HepG2 (cell line): ENCODE measurements around the gene FUCA2. TPM values are rescaled to one million over a fixed set of nuclear protein-coding genes. Genes with fewer than 3 reads are reported as not detected.

Experiments used
- ATAD3A ChIP-seq: sonication (generic); formaldehyde crosslinking; IDR thresholded peaks from 2 replicates; pipeline ENCODE4 v1.4.0; 2020; ENCODE audit warnings: missing genetic modification reagents
- ETV5 ChIP-seq: IDR thresholded peaks from 2 replicates; pipeline ENCODE4 v1.6.1; 2018; ENCODE audit warnings: missing biosample characterization, missing genetic modification reagents, inconsistent platforms, borderline replicate concordance
- GFI1 ChIP-seq: sonication (generic); formaldehyde crosslinking; IDR thresholded peaks from 2 replicates; pipeline ENCODE4 v1.5.0; 2020; ENCODE audit warnings: missing genetic modification reagents, mild to moderate bottlenecking, borderline replicate concordance
- GMEB1 ChIP-seq: sonication (generic); formaldehyde crosslinking; IDR thresholded peaks from 2 replicates; pipeline ENCODE4 v1.5.1; 2020; ENCODE audit warnings: missing genetic modification reagents, mild to moderate bottlenecking, borderline replicate concordance
- HOXA9 ChIP-seq: sonication (generic); formaldehyde crosslinking; IDR thresholded peaks from 2 replicates; pipeline ENCODE4 v1.8.1; 2022; ENCODE audit warnings: missing genetic modification reagents, mild to moderate bottlenecking, moderate library complexity, borderline replicate concordance
- MEIS1 ChIP-seq: sonication (generic); formaldehyde crosslinking; IDR thresholded peaks from 2 replicates; pipeline ENCODE4 v1.9.0; 2021; ENCODE audit warnings: mild to moderate bottlenecking, missing genetic modification reagents, moderate library complexity, borderline replicate concordance
- MLLT10 ChIP-seq: sonication (generic); formaldehyde crosslinking; IDR thresholded peaks from 2 replicates; pipeline ENCODE4 v1.4.0; 2020; ENCODE audit warnings: missing genetic modification reagents
- NFE2L2 ChIP-seq: fragments of 150-350 bp; IDR thresholded peaks from 2 replicates; pipeline ENCODE4 v1.6.1; 2014; ENCODE audit warnings: low read length
- RFX1 ChIP-seq: fragments of 450-650 bp; IDR thresholded peaks from 2 replicates; pipeline ENCODE4 v1.6.1; 2017
- SNAPC2 ChIP-seq: sonication (generic); formaldehyde crosslinking; IDR thresholded peaks from 2 replicates; pipeline ENCODE4 v1.8.1; 2022; ENCODE audit warnings: mild to moderate bottlenecking, missing genetic modification reagents
- SYNCRIP ChIP-seq: fragments of 200-400 bp; formaldehyde crosslinking; IDR thresholded peaks from 2 replicates; pipeline ENCODE4 v1.6.1; 2018; ENCODE audit warnings: mild to moderate bottlenecking, low read depth, low read length; ENCODE audit not compliant: insufficient read depth
- XRCC5 ChIP-seq: fragments of 200-400 bp; formaldehyde crosslinking; optimal IDR thresholded peaks from 2 replicates; pipeline ENCODE3; 2017; ENCODE audit warnings: mild to moderate bottlenecking, low read length
- ZBTB26 ChIP-seq: IDR thresholded peaks from 2 replicates; pipeline ENCODE4 v1.6.1; 2016; ENCODE audit warnings: missing compliant biosample characterization, missing genetic modification reagents, borderline replicate concordance
- ZBTB46 ChIP-seq: sonication (generic); formaldehyde crosslinking; IDR thresholded peaks from 2 replicates; pipeline ENCODE4 v1.4.0; 2020; ENCODE audit warnings: mild to moderate bottlenecking, missing genetic modification reagents, borderline replicate concordance
- ZNF282 ChIP-seq: fragments of 450-650 bp; IDR thresholded peaks from 2 replicates; pipeline ENCODE4 v1.6.1; 2018; ENCODE audit not compliant: partially characterized antibody
- ZNF331 ChIP-seq: sonication (generic); formaldehyde crosslinking; IDR thresholded peaks from 2 replicates; pipeline ENCODE4 v1.4.0; 2020; ENCODE audit warnings: missing genetic modification reagents
- ZNF362 ChIP-seq: sonication (generic); formaldehyde crosslinking; IDR thresholded peaks from 2 replicates; pipeline ENCODE4 v1.4.0; 2020; ENCODE audit warnings: missing genetic modification reagents, mild to moderate bottlenecking, borderline replicate concordance
- ZNF546 ChIP-seq: sonication (generic); formaldehyde crosslinking; conservative IDR thresholded peaks from 2 replicates; pipeline ENCODE4 v1.8.1; 2023; ENCODE audit warnings: mild to moderate bottlenecking, missing genetic modification reagents
- ZNF569 ChIP-seq: sonication (generic); formaldehyde crosslinking; IDR thresholded peaks from 2 replicates; pipeline ENCODE4 v1.5.0; 2020; ENCODE audit warnings: mild to moderate bottlenecking, missing genetic modification reagents, moderate library complexity, borderline replicate concordance
- ZNF577 ChIP-seq: sonication (generic); formaldehyde crosslinking; IDR thresholded peaks from 2 replicates; pipeline ENCODE4 v1.4.0; 2020; ENCODE audit warnings: mild to moderate bottlenecking, low read depth, missing genetic modification reagents, borderline replicate concordance
- ZNF7 ChIP-seq: IDR thresholded peaks from 2 replicates; pipeline ENCODE4 v1.6.1; 2016; ENCODE audit warnings: missing biosample characterization, missing genetic modification reagents
- ZNF713 ChIP-seq: sonication (generic); formaldehyde crosslinking; IDR thresholded peaks from 2 replicates; pipeline ENCODE4 v1.4.0; 2020; ENCODE audit warnings: mild to moderate bottlenecking, missing genetic modification reagents
- ZNF724P ChIP-seq: sonication (generic); formaldehyde crosslinking; IDR thresholded peaks from 2 replicates; pipeline ENCODE4 v1.8.0; 2022; ENCODE audit warnings: missing genetic modification reagents, borderline replicate concordance
- ZNF761 ChIP-seq: sonication (generic); formaldehyde crosslinking; conservative IDR thresholded peaks from 2 replicates; pipeline ENCODE4 v1.4.0; 2020; ENCODE audit warnings: mild to moderate bottlenecking, missing genetic modification reagents
- polyA plus RNA-seq, 8 experiments: library from polyadenylated mRNA; depleted of rRNA in 3 of 8; stranded (reverse) in 7 of 8; unstranded in 1 of 8; fragments of >200 nt; fragmentation: Illumina TruSeq in 4 of 8; extraction: Trizol in 4 of 8; gene quantifications; 2 replicates each; pipeline versions ENCODE4 v1.2.1 to v1.2.3, GENCODE V29; 2011 to 2016; ENCODE audit warnings: low read depth in 4 of 8, missing spikeins in 1 of 8, mixed read lengths in 1 of 8; ENCODE audit not compliant: insufficient read depth in 1 of 8
- total RNA-seq, 5 experiments: library from RNA; depleted of rRNA; stranded (reverse); fragments of >200 nt; fragmentation: Illumina TruSeq; extraction: Trizol; gene quantifications; 2 replicates each; pipeline ENCODE4 v1.2.3, GENCODE V29; 2016; ENCODE audit warnings: low read depth in 1 of 5

The FUCA2 gene
- total and polyA plus RNA-seq, 2 of the 13 experiments (the other 11 are each of a cell fraction or from before 2014, with no cell fraction given): 87.4 to 144 TPM

GRCh38 chr6:143450453-143451371 is 60.8 kb downstream of the FUCA2 start, which contains the start of the genes ADAT2 and PEX3 (continued):
- TF ChIP-seq ZNF362 (CRISPR knock-in tag): peak; percentile 69; the same call in 1 of the 2 replicates
- peak; percentile 93 for TF ChIP-seq GFI1 (CRISPR knock-in tag)
- peak; percentile 96 for TF ChIP-seq HOXA9
- TF ChIP-seq SYNCRIP: no peak
- no peak; the same call in 1 of the 2 replicates for TF ChIP-seq ZNF569 (CRISPR knock-in tag)
- TF ChIP-seq GMEB1: peak; percentile 96
- peak; percentile 100 for TF ChIP-seq XRCC5
- TF ChIP-seq MEIS1 (CRISPR knock-in tag): no peak
- no peak for TF ChIP-seq MLLT10 (CRISPR knock-in tag)
- TF ChIP-seq ZBTB46: no peak
- 0 out of 2 replicates have a peak, but pooled peaks have one; percentile 78 for TF ChIP-seq ATAD3A
- TF ChIP-seq ZNF546: peak; percentile 94; the same call in 1 of the 2 replicates
- peak; percentile 95 for TF ChIP-seq ZNF761 (CRISPR knock-in tag)
- no peak for TF ChIP-seq NFE2L2
- peak; percentile 99 for TF ChIP-seq ZNF331 (CRISPR knock-in tag)
- TF ChIP-seq ZNF577 (CRISPR knock-in tag): no peak
- peak; percentile 98; the same call in 1 of the 2 replicates for TF ChIP-seq ZNF724P (CRISPR knock-in tag)
- TF ChIP-seq ETV5 (CRISPR knock-in tag): peak; percentile 74
- no peak for TF ChIP-seq RFX1
- TF ChIP-seq ZNF713 (CRISPR knock-in tag): peak; percentile 91; the same call in 1 of the 2 replicates
- no peak for TF ChIP-seq ZNF282
- peak; percentile 90 for TF ChIP-seq SNAPC2 (CRISPR knock-in tag)
- TF ChIP-seq ZNF7: peak; percentile 63; the same call in 1 of the 2 replicates
- TF ChIP-seq ZBTB26 (CRISPR knock-in tag): peak; percentile 89
